HEK293 (cell line): ENCODE measurements around the gene IDUA.

Experiments used
- CTCF ChIA-PET: fragments of 350-600 bp; formaldehyde crosslinking; extraction: SDS; loops from one replicate; lab custom pipeline; 2021; ENCODE audit warnings: antibody characterized with exemption; lab: Yijun Ruan, JAX
- POLR2A ChIA-PET: fragments of 300-600 bp; formaldehyde crosslinking; extraction: SDS; loops from one replicate; lab custom pipeline; 2020; ENCODE audit warnings: antibody characterized with exemption, inconsistent platforms; lab: Yijun Ruan, JAX
- H3K27ac ChIP-seq: fragments of 200-500 bp; sonication (Bioruptor generic); 2 replicates; pipeline ENCODE4 v1.5.1; 2014; ENCODE audit warnings: low read depth, low read length, control low read depth, inconsistent platforms; ENCODE audit errors: extremely low read depth
- H3K36me3 ChIP-seq, 2 experiments: fragments of 200-500 bp in 1 of 2; sonication (Bioruptor generic) in 1 of 2; 1 replicate in 1 of 2; 2 replicates in 1 of 2; pipeline ENCODE4 v1.5.1; 2014 to 2017; ENCODE audit warnings: inconsistent platforms in 2 of 2, low read length in 2 of 2; ENCODE audit not compliant: control insufficient read depth in 2 of 2, insufficient read depth in 1 of 2
- H3K4me1 ChIP-seq: fragments of 200-500 bp; sonication (Bioruptor generic); 2 replicates; pipeline ENCODE4 v1.5.1; 2014; ENCODE audit warnings: mild to moderate bottlenecking, low read length, inconsistent platforms; ENCODE audit not compliant: control insufficient read depth, insufficient read depth
- H3K4me3 ChIP-seq: 2 replicates; pipeline ENCODE4 v1.5.1; 2011; ENCODE audit warnings: low read depth, mild to moderate bottlenecking, control low read depth, low read length, moderate library complexity
- H3K9me3 ChIP-seq: fragments of 200-500 bp; sonication (Bioruptor generic); 2 replicates; pipeline ENCODE4 v1.5.1; 2014; ENCODE audit warnings: low read depth, low read length, inconsistent platforms; ENCODE audit not compliant: control insufficient read depth, insufficient read depth
- ATF2 ChIP-seq: fragments of 450-650 bp; formaldehyde crosslinking; IDR thresholded peaks from 2 replicates; pipeline ENCODE4 v1.5.1; 2016; ENCODE audit warnings: missing biosample characterization, missing genetic modification characterization, low read depth
- GLIS1 ChIP-seq: fragments of 450-650 bp; formaldehyde crosslinking; IDR thresholded peaks from 2 replicates; pipeline ENCODE4 v1.5.1; 2016; ENCODE audit warnings: missing biosample characterization, missing genetic modification characterization
- HOXC10 ChIP-seq: sonication (generic); formaldehyde crosslinking; IDR thresholded peaks from 2 replicates; pipeline ENCODE4 v1.8.1; 2023; ENCODE audit warnings: mild to moderate bottlenecking, missing genetic modification reagents
- HOXD13 ChIP-seq: sonication (generic); formaldehyde crosslinking; IDR thresholded peaks from 2 replicates; pipeline ENCODE4 v1.8.0; 2022; ENCODE audit warnings: missing genetic modification reagents, borderline replicate concordance
- KLF9 ChIP-seq: fragments of 450-650 bp; formaldehyde crosslinking; IDR thresholded peaks from 2 replicates; pipeline ENCODE4 v1.5.1; 2016; ENCODE audit warnings: missing biosample characterization, missing genetic modification characterization, low read depth
- MEIS1 ChIP-seq: sonication (generic); formaldehyde crosslinking; IDR thresholded peaks from 2 replicates; pipeline ENCODE4 v1.8.1; 2022; ENCODE audit warnings: missing genetic modification reagents, mild to moderate bottlenecking, borderline replicate concordance
- SCRT2 ChIP-seq: fragments of 450-650 bp; formaldehyde crosslinking; IDR thresholded peaks from 2 replicates; pipeline ENCODE4 v1.5.1; 2016; ENCODE audit warnings: missing biosample characterization, missing genetic modification characterization
- SETDB1 ChIP-seq: IDR thresholded peaks from one replicate; pipeline ENCODE4 v1.6.1; 2017; ENCODE audit warnings: mild to moderate bottlenecking, low read length, moderate library complexity, mixed read lengths; ENCODE audit not compliant: insufficient read length
- ZBTB17 ChIP-seq: fragments of 450-650 bp; formaldehyde crosslinking; IDR thresholded peaks from 2 replicates; pipeline ENCODE4 v1.5.1; 2016; ENCODE audit warnings: missing biosample characterization, missing genetic modification characterization
- ZBTB6 ChIP-seq: fragments of 450-650 bp; formaldehyde crosslinking; IDR thresholded peaks from 2 replicates; pipeline ENCODE4 v1.5.1; 2017; ENCODE audit warnings: missing biosample characterization, missing genetic modification characterization
- ZFHX2 ChIP-seq: fragments of 450-650 bp; formaldehyde crosslinking; conservative IDR thresholded peaks from 2 replicates; pipeline ENCODE4 v1.5.1; 2016; ENCODE audit warnings: missing biosample characterization, missing genetic modification characterization
- ZNF121 ChIP-seq: fragments of 450-650 bp; formaldehyde crosslinking; IDR thresholded peaks from 2 replicates; pipeline ENCODE4 v1.5.1; 2016; ENCODE audit warnings: missing biosample characterization, missing genetic modification characterization
- ZNF174 ChIP-seq: fragments of 450-650 bp; formaldehyde crosslinking; IDR thresholded peaks from 2 replicates; pipeline ENCODE4 v1.5.0; 2017; ENCODE audit warnings: missing biosample characterization, mild to moderate bottlenecking, missing genetic modification characterization
- ZNF175 ChIP-seq: fragments of 450-650 bp; formaldehyde crosslinking; IDR thresholded peaks from 2 replicates; pipeline ENCODE4 v1.5.1; 2016; ENCODE audit warnings: missing biosample characterization, missing genetic modification characterization
- ZNF23 ChIP-seq: fragments of 450-650 bp; formaldehyde crosslinking; IDR thresholded peaks from 2 replicates; pipeline ENCODE4 v1.5.1; 2016; ENCODE audit warnings: missing biosample characterization, missing genetic modification characterization, borderline replicate concordance
- ZNF274 ChIP-seq, 2 experiments: fragments of 200-500 bp in 1 of 2; fragments of 450-650 bp in 1 of 2; sonication (Bioruptor generic) in 1 of 2; formaldehyde crosslinking in 1 of 2; IDR thresholded peaks; 2 replicates each; pipeline versions ENCODE4 v1.5.1 to v1.6.1; 2014 to 2016; ENCODE audit warnings: borderline replicate concordance in 1 of 2, inconsistent platforms in 1 of 2, low read length in 1 of 2, missing biosample characterization in 1 of 2, missing genetic modification characterization in 1 of 2
- ZNF292 ChIP-seq: fragments of 450-650 bp; formaldehyde crosslinking; IDR thresholded peaks from 2 replicates; pipeline ENCODE4 v1.5.1; 2016; ENCODE audit warnings: low read depth, missing biosample characterization, missing genetic modification characterization, borderline replicate concordance
- ZNF350 ChIP-seq: fragments of 450-650 bp; formaldehyde crosslinking; IDR thresholded peaks from 2 replicates; pipeline ENCODE4 v1.5.0; 2017; ENCODE audit warnings: missing biosample characterization, mild to moderate bottlenecking, missing genetic modification characterization
- ZNF37A ChIP-seq: fragments of 450-650 bp; IDR thresholded peaks from 2 replicates; pipeline ENCODE4 v1.5.1; 2018; ENCODE audit warnings: missing biosample characterization, missing genetic modification characterization
- ZNF416 ChIP-seq: fragments of 450-650 bp; formaldehyde crosslinking; IDR thresholded peaks from 2 replicates; pipeline ENCODE4 v1.5.1; 2016; ENCODE audit warnings: missing biosample characterization, missing genetic modification characterization
- ZNF423 ChIP-seq: fragments of 450-650 bp; formaldehyde crosslinking; IDR thresholded peaks from 2 replicates; pipeline ENCODE4 v1.5.1; 2016; ENCODE audit warnings: missing biosample characterization, missing genetic modification characterization
- ZNF501 ChIP-seq: fragments of 450-650 bp; formaldehyde crosslinking; IDR thresholded peaks from 2 replicates; pipeline ENCODE4 v1.5.1; 2016; ENCODE audit warnings: missing biosample characterization, missing genetic modification characterization
- ZNF571 ChIP-seq: fragments of 450-650 bp; formaldehyde crosslinking; IDR thresholded peaks from 2 replicates; pipeline ENCODE4 v1.5.0; 2017; ENCODE audit warnings: missing biosample characterization, missing genetic modification characterization
- ZNF585B ChIP-seq: fragments of 450-650 bp; formaldehyde crosslinking; IDR thresholded peaks from 2 replicates; pipeline ENCODE4 v1.5.1; 2016; ENCODE audit warnings: missing biosample characterization, missing genetic modification characterization
- ZNF777 ChIP-seq: fragments of 450-650 bp; formaldehyde crosslinking; IDR thresholded peaks from 2 replicates; pipeline ENCODE4 v1.5.1; 2017; ENCODE audit warnings: missing biosample characterization, missing genetic modification characterization, borderline replicate concordance
- ZNF830 ChIP-seq: fragments of 450-650 bp; IDR thresholded peaks from 2 replicates; pipeline ENCODE4 v1.5.0; 2018; ENCODE audit warnings: missing biosample characterization, missing genetic modification characterization, low read depth, mild to moderate bottlenecking, moderate library complexity
- ZSCAN23 ChIP-seq: fragments of 450-650 bp; formaldehyde crosslinking; IDR thresholded peaks from 2 replicates; pipeline ENCODE4 v1.5.1; 2016; ENCODE audit warnings: missing biosample characterization, missing genetic modification characterization
- ZXDB ChIP-seq: fragments of 450-650 bp; formaldehyde crosslinking; IDR thresholded peaks from 2 replicates; pipeline ENCODE4 v1.5.1; 2016; ENCODE audit warnings: missing biosample characterization, missing genetic modification characterization
- TF ChIP-seq, protein P1 (sequence below): fragments of 450-650 bp; formaldehyde crosslinking; IDR thresholded peaks from 2 replicates; pipeline ENCODE4 v1.5.1; 2016; ENCODE audit warnings: missing biosample characterization, missing genetic modification characterization

The IDUA gene

GRCh38 chr4:982291-982690 is 4.6 kb upstream of the IDUA start:
- no peaks in the 10 kb centered on the region for H3K4me1 ChIP-seq
- CTCF ChIA-PET = no interaction called here
- H3K27ac ChIP-seq = no peak overlapping the region
- no peaks in the 10 kb centered on the region for H3K36me3 ChIP-seq
- no peak overlapping the region for H3K4me3 ChIP-seq
- TF ChIP-seq ZNF777 (no peak), ZNF23 (tag by site-specific recombination) (no peak), ZSCAN23 (tag by site-specific recombination) (no peak), ZNF416 (tag by site-specific recombination) (no peak), MEIS1 (CRISPR knock-in tag) (no peak), ZBTB17 (tag by site-specific recombination) (no peak), ZNF350 (no peak), KLF9 (tag by site-specific recombination) (no peak), ZNF830 (tag by site-specific recombination) (no peak), ZNF571 (no peak), ZNF423 (tag by site-specific recombination) (no peak), HOXD13 (no peak), ATF2 (no peak)
- TF ChIP-seq, protein P1, sequence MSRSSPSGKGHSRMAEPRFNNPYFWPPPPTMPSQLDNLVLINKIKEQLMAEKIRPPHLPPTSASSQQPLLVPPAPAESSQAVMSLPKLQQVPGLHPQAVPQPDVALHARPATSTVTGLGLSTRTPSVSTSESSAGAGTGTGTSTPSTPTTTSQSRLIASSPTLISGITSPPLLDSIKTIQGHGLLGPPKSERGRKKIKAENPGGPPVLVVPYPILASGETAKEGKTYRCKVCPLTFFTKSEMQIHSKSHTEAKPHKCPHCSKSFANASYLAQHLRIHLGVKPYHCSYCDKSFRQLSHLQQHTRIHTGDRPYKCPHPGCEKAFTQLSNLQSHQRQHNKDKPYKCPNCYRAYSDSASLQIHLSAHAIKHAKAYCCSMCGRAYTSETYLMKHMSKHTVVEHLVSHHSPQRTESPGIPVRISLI = no peak
- POLR2A ChIA-PET = no interaction called here
- no peaks in the 10 kb centered on the region for H3K9me3 ChIP-seq

DNA sequence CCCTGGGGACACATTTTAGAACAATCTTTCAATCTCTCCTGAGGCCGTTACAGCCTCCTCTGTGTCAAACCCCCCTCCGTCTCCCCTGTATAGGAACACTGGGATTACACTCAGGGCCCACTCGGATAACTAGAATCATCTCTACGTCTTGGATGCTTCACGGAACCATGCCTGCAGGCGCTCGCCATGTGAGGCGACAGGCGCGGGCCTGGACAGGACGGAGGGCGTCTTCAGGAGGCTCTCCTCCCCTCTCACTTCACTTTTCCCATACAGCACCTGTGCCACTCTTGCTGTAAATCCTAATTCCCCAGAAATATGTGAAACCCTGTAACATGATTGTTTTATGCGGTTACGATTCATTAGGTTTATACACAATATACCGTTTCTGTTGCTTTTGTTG is 4.0 kb upstream of the IDUA start:
- TF ChIP-seq ZNF175 = no peak
- TF ChIP-seq ZNF274 (IDR thresholded peaks at IDR 0.05; ENCODE audit: low read length) = no peak
- no peak for TF ChIP-seq ZNF274 (tag by site-specific recombination; IDR thresholded peaks at IDR 0.05; ENCODE audit: borderline replicate concordance)
- TF ChIP-seq ZFHX2 (tag by site-specific recombination) = no peak
- TF ChIP-seq ZNF292 (tag by site-specific recombination) = no peak
- no peak for TF ChIP-seq ZBTB6
- TF ChIP-seq GLIS1 = no peak
- TF ChIP-seq ZXDB = no peak
- TF ChIP-seq ZNF37A (tag by site-specific recombination) = no peak
- no peak for TF ChIP-seq ZNF501
- TF ChIP-seq HOXC10 (CRISPR knock-in tag) = no peak
- TF ChIP-seq SETDB1 = no peak
- TF ChIP-seq ZNF174 (tag by site-specific recombination) = no peak
- no peak for TF ChIP-seq SCRT2 (tag by site-specific recombination)
- TF ChIP-seq ZNF585B = no peak
- TF ChIP-seq ZNF121 = no peak
- ChIA-PET CTCF (no interaction called here), POLR2A (no interaction called here)
- no peaks in the 10 kb centered on the region for H3K36me3 ChIP-seq
- H3K4me3 ChIP-seq = no peak overlapping the region
- H3K27ac ChIP-seq = no peak overlapping the region
- H3K9me3 ChIP-seq = no peaks in the 10 kb centered on the region
- H3K4me1 ChIP-seq = no peaks in the 10 kb centered on the region
